ENCODE results near the gene GRIK1.

Gene GRIK1

DNA sequence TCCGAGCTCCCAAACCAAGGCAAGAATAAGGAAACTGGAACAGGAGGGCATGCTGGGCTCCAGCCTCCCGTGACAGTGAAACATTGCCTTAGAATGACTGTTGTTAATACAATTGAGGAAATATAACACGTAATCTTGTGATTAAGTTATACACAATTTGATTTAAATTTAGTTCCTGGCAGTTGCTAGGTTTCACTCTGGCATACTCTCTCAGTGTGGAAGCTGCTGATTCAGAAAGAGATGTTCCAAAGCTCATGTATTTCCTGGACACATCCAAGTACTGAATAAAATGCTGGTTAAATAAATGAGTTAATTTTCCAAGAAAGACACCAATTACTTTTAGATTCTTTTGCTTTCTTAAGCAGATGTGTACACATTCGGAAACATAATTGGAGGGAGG lies 176.1 kb downstream of the GRIK1 start:
- H3K27ac ChIP-seq: no peak overlapping the region
- TF ChIP-seq, protein P1, sequence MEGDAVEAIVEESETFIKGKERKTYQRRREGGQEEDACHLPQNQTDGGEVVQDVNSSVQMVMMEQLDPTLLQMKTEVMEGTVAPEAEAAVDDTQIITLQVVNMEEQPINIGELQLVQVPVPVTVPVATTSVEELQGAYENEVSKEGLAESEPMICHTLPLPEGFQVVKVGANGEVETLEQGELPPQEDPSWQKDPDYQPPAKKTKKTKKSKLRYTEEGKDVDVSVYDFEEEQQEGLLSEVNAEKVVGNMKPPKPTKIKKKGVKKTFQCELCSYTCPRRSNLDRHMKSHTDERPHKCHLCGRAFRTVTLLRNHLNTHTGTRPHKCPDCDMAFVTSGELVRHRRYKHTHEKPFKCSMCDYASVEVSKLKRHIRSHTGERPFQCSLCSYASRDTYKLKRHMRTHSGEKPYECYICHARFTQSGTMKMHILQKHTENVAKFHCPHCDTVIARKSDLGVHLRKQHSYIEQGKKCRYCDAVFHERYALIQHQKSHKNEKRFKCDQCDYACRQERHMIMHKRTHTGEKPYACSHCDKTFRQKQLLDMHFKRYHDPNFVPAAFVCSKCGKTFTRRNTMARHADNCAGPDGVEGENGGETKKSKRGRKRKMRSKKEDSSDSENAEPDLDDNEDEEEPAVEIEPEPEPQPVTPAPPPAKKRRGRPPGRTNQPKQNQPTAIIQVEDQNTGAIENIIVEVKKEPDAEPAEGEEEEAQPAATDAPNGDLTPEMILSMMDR (conservative IDR thresholded peaks at IDR 0.05): no peak

- TF ChIP-seq, protein P1 (conservative IDR thresholded peaks at IDR 0.05): no peak
- no peak overlapping the region for H3K27ac ChIP-seq
These were observed 177.2 kb downstream of the GRIK1 start for GRCh38 chr21:29762570-29763082.

- TF ChIP-seq, protein P1 (conservative IDR thresholded peaks at IDR 0.05): no peak
- no peak overlapping the region for H3K27ac ChIP-seq
These were observed 186.6 kb downstream of the GRIK1 start for GRCh38 chr21:29753216-29753615.

GRCh38 chr21:29751473-29752185 lies 188.2 kb downstream of the GRIK1 start:
- H3K27ac ChIP-seq: no peak overlapping the region
- TF ChIP-seq, protein P1 (conservative IDR thresholded peaks at IDR 0.05): no peak

DNA sequence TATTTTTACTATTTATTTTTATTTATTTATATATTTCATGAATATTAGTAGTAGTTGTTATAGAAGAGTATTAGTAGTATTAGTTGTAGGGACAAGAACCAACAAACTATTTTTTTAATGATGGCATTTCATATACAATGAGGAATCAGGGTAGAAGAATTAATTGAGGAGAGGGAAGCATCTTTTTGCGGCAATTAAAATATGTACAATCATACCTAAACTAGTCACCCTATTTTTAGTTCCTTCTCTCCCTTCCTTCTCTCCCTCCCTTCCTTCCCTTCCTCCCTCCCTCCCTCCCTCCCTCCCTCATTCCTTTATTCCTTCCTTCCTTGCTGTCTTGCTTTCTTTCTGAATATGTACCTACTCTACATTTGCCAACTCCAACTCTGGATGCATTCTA lies 189.8 kb downstream of the GRIK1 start:
- TF ChIP-seq, protein P1 (conservative IDR thresholded peaks at IDR 0.05): no peak
- H3K27ac ChIP-seq: no peak overlapping the region

DNA sequence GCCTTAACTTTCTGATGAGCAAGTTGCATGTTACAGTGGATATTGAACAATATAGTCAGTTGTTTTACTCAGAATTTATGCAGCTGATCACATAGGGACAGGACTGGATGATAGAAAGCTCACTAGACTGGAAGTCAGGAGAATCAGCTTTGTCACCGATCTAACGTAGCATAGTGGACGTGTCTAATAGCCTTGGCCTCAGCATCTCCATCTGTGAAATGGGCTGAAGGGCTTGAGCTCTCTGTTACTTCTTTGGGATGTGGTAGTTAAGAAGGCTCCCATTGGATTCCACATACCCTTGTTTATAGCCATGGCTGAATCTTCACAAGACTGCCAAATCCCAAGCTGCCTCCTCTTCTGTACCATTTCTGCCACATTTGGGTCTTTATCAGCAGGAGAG lies 190.6 kb downstream of the GRIK1 start:
- TF ChIP-seq, protein P1 (conservative IDR thresholded peaks at IDR 0.05): no peak
- H3K27ac ChIP-seq: no peak overlapping the region

- H3K27ac ChIP-seq: no peak overlapping the region
- TF ChIP-seq, protein P1 (conservative IDR thresholded peaks at IDR 0.05): no peak
These were observed 191.2 kb downstream of the GRIK1 start for GRCh38 chr21:29748391-29749167.

Measured in VCaP (cell line).